HepG2 (cell line): ENCODE data around the gene IGLON5. TPM values are rescaled to one million over a fixed set of nuclear protein-coding genes. Genes with fewer than 3 reads are reported as not detected.

ENCODE experiments used
- ATAD3A ChIP-seq: sonication (generic); formaldehyde crosslinking; IDR thresholded peaks from 2 replicates; pipeline ENCODE4 v1.4.0; 2020; ENCODE audit warnings: missing genetic modification reagents
- CCDC6 ChIP-seq: sonication (generic); formaldehyde crosslinking; IDR thresholded peaks from 2 replicates; pipeline ENCODE4 v1.8.1; 2022; ENCODE audit warnings: mild to moderate bottlenecking, missing genetic modification reagents, moderate library complexity
- FOSL2 ChIP-seq: sonication (generic); formaldehyde crosslinking; IDR thresholded peaks from 2 replicates; pipeline ENCODE4 v1.4.0; 2020; ENCODE audit warnings: missing genetic modification reagents
- IKZF4 ChIP-seq: sonication (generic); formaldehyde crosslinking; IDR thresholded peaks from 2 replicates; pipeline ENCODE4 v1.5.1; 2020; ENCODE audit warnings: borderline replicate concordance, mild to moderate bottlenecking, low read depth, missing genetic modification reagents; ENCODE audit errors: not compliant biosample characterization
- NFYC ChIP-seq: IDR thresholded peaks from 2 replicates; pipeline ENCODE4 v1.6.1; 2016; ENCODE audit warnings: missing genetic modification reagents, missing compliant biosample characterization
- NONO ChIP-seq, 2 experiments: fragments of 450-650 bp in 1 of 2; sonication (generic) in 1 of 2; formaldehyde crosslinking in 1 of 2; IDR thresholded peaks in 1 of 2; conservative IDR thresholded peaks in 1 of 2; 2 replicates each; pipeline versions ENCODE4 v1.6.1 to v1.8.0; 2017 to 2022; ENCODE audit warnings: mild to moderate bottlenecking in 1 of 2, missing genetic modification reagents in 1 of 2, moderate library complexity in 1 of 2
- NPAS2 ChIP-seq: sonication (generic); formaldehyde crosslinking; IDR thresholded peaks from 2 replicates; pipeline ENCODE4 v1.8.0; 2022; ENCODE audit warnings: mild to moderate bottlenecking, missing genetic modification reagents, borderline replicate concordance
- PHF21A ChIP-seq: sonication (generic); formaldehyde crosslinking; IDR thresholded peaks from 2 replicates; pipeline ENCODE4 v1.5.0; 2020; ENCODE audit warnings: mild to moderate bottlenecking, missing genetic modification reagents
- RARA ChIP-seq: IDR thresholded peaks from 2 replicates; pipeline ENCODE4 v1.6.1; 2016; ENCODE audit warnings: missing genetic modification reagents, missing compliant biosample characterization
- REL ChIP-seq: sonication (generic); formaldehyde crosslinking; conservative IDR thresholded peaks from 2 replicates; pipeline ENCODE4 v1.8.0; 2022; ENCODE audit warnings: mild to moderate bottlenecking, missing genetic modification reagents, moderate library complexity
- TCF7 ChIP-seq: sonication (generic); IDR thresholded peaks from 2 replicates; pipeline ENCODE4 v1.6.1; 2016; ENCODE audit warnings: antibody characterized with exemption, low read depth
- ZMYM4 ChIP-seq: sonication (generic); formaldehyde crosslinking; IDR thresholded peaks from 2 replicates; pipeline ENCODE4 v1.8.1; 2023; ENCODE audit warnings: mild to moderate bottlenecking, missing genetic modification reagents
- ZNF232 ChIP-seq: sonication (generic); formaldehyde crosslinking; IDR thresholded peaks from 2 replicates; pipeline ENCODE4 v1.4.0; 2020; ENCODE audit warnings: missing genetic modification reagents, borderline replicate concordance
- ZNF260 ChIP-seq: sonication (generic); formaldehyde crosslinking; IDR thresholded peaks from 2 replicates; pipeline ENCODE4 v1.4.0; 2020; ENCODE audit warnings: missing genetic modification reagents, low read depth, mild to moderate bottlenecking, borderline replicate concordance
- ZNF550 ChIP-seq: sonication (generic); formaldehyde crosslinking; IDR thresholded peaks from 2 replicates; pipeline ENCODE4 v1.4.0; 2020; ENCODE audit warnings: mild to moderate bottlenecking, missing genetic modification reagents, borderline replicate concordance
- ZNF792 ChIP-seq: IDR thresholded peaks from 2 replicates; pipeline ENCODE4 v1.6.1; 2016
- polyA plus RNA-seq, 8 experiments: library from polyadenylated mRNA; depleted of rRNA in 3 of 8; stranded (reverse) in 7 of 8; unstranded in 1 of 8; fragments of >200 nt; fragmentation: Illumina TruSeq in 4 of 8; extraction: Trizol in 4 of 8; gene quantifications; 2 replicates each; pipeline versions ENCODE4 v1.2.1 to v1.2.3, GENCODE V29; 2011 to 2016; ENCODE audit warnings: low read depth in 4 of 8, missing spikeins in 1 of 8, mixed read lengths in 1 of 8; ENCODE audit not compliant: insufficient read depth in 1 of 8
- total RNA-seq, 5 experiments: library from RNA; depleted of rRNA; stranded (reverse); fragments of >200 nt; fragmentation: Illumina TruSeq; extraction: Trizol; gene quantifications; 2 replicates each; pipeline ENCODE4 v1.2.3, GENCODE V29; 2016; ENCODE audit warnings: low read depth in 1 of 5
- TF ChIP-seq, protein P1 (sequence below): sonication (generic); formaldehyde crosslinking; IDR thresholded peaks from 2 replicates; pipeline ENCODE4 v1.5.1; 2020; ENCODE audit warnings: missing genetic modification reagents, mild to moderate bottlenecking, borderline replicate concordance
- TF ChIP-seq, protein P2 (sequence below): sonication (generic); formaldehyde crosslinking; IDR thresholded peaks from 2 replicates; pipeline ENCODE4 v1.9.0; 2022; ENCODE audit warnings: low read depth, missing genetic modification reagents
- TF ChIP-seq, protein P3 (sequence below): sonication (generic); formaldehyde crosslinking; IDR thresholded peaks from 2 replicates; pipeline ENCODE4 v1.5.0; 2020; ENCODE audit warnings: mild to moderate bottlenecking, missing genetic modification reagents, borderline replicate concordance
- TF ChIP-seq, protein P4 (sequence below): IDR thresholded peaks from 2 replicates; pipeline ENCODE4 v1.6.1; 2016
- TF ChIP-seq, protein P5 (sequence below): sonication (generic); formaldehyde crosslinking; IDR thresholded peaks from 2 replicates; pipeline ENCODE4 v1.4.0; 2020; ENCODE audit warnings: missing genetic modification reagents

Gene IGLON5
- total and polyA plus RNA-seq, 2 of the 13 experiments (the other 11 are each of a cell fraction or from before 2014, with no cell fraction given), result 0.04 to 5.7 TPM

DNA sequence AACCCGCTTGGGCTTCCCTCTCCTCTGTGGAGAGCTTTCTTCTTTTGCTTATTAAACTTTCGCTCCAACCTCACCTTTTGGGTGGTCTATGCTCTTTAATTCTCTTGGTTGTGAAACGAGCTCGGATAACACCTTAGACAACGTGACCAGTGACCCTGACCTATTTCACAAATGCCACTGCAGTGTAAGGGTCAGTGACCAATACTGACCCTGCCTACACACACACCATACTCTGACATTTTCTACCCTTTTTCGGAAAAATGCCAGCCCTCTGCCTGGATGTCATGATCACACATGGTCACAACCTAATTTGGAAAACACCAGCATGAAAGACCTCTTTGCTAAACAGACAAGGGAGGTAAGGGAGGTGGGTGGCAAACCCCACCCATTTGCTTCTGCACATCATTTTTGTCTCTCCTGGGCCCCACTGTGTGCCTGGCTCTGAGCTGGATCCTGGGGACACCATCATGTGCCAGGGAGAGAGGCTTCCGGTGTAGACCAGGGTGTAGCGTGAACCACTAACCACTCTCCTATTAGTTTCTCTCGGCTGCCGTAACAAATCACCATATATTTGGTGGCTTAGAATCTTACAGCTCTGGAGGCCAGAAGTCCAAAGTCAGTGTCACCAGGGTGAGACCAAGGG, 44.8 kb downstream of the IGLON5 start (continued):
- TF ChIP-seq, protein P1, sequence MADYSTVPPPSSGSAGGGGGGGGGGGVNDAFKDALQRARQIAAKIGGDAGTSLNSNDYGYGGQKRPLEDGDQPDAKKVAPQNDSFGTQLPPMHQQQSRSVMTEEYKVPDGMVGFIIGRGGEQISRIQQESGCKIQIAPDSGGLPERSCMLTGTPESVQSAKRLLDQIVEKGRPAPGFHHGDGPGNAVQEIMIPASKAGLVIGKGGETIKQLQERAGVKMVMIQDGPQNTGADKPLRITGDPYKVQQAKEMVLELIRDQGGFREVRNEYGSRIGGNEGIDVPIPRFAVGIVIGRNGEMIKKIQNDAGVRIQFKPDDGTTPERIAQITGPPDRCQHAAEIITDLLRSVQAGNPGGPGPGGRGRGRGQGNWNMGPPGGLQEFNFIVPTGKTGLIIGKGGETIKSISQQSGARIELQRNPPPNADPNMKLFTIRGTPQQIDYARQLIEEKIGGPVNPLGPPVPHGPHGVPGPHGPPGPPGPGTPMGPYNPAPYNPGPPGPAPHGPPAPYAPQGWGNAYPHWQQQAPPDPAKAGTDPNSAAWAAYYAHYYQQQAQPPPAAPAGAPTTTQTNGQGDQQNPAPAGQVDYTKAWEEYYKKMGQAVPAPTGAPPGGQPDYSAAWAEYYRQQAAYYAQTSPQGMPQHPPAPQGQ (CRISPR knock-in tag), result no peak
- TF ChIP-seq NFYC (CRISPR knock-in tag) (no peak), ATAD3A (CRISPR knock-in tag) (no peak), ZNF232 (CRISPR knock-in tag) (no peak), CCDC6 (no peak), ZNF260 (CRISPR knock-in tag) (no peak), ZMYM4 (CRISPR knock-in tag) (peak; percentile 60; the same call in 1 of the 2 replicates), REL (no peak), ZNF550 (CRISPR knock-in tag) (no peak), FOSL2 (peak; percentile 80), RARA (peak; percentile 96), ZNF792 (no peak), TCF7 (peak; percentile 60; the same call in 1 of the 2 replicates), IKZF4 (CRISPR knock-in tag) (no peak), PHF21A (CRISPR knock-in tag) (peak; percentile 72; the same call in 1 of the 2 replicates), NPAS2 (CRISPR knock-in tag) (no peak), NONO (IDR thresholded peaks at IDR 0.05) (no peak), NONO (CRISPR knock-in tag; conservative IDR thresholded peaks at IDR 0.05) (0 out of 2 replicates have a peak, but pooled peaks have one; percentile 37)
- TF ChIP-seq, protein P2, sequence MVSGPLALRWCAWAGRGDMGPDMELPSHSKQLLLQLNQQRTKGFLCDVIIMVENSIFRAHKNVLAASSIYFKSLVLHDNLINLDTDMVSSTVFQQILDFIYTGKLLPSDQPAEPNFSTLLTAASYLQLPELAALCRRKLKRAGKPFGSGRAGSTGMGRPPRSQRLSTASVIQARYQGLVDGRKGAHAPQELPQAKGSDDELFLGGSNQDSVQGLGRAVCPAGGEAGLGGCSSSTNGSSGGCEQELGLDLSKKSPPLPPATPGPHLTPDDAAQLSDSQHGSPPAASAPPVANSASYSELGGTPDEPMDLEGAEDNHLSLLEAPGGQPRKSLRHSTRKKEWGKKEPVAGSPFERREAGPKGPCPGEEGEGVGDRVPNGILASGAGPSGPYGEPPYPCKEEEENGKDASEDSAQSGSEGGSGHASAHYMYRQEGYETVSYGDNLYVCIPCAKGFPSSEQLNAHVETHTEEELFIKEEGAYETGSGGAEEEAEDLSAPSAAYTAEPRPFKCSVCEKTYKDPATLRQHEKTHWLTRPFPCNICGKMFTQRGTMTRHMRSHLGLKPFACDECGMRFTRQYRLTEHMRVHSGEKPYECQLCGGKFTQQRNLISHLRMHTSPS, result 0 out of 2 replicates have a peak, but pooled peaks have one; percentile 13
- TF ChIP-seq, protein P3, sequence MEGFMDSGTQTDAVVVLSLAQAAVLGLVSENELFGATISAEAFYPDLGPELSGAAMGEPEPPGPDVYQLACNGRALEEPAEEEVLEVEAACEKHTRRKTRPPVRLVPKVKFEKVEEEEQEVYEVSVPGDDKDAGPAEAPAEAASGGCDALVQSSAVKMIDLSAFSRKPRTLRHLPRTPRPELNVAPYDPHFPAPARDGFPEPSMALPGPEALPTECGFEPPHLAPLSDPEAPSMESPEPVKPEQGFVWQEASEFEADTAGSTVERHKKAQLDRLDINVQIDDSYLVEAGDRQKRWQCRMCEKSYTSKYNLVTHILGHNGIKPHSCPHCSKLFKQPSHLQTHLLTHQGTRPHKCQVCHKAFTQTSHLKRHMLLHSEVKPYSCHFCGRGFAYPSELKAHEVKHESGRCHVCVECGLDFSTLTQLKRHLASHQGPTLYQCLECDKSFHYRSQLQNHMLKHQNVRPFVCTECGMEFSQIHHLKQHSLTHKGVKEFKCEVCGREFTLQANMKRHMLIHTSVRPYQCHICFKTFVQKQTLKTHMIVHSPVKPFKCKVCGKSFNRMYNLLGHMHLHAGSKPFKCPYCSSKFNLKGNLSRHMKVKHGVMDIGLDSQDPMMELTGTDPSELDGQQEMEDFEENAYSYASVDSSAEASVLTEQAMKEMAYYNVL (CRISPR knock-in tag), result peak; percentile 78
- TF ChIP-seq, protein P4, sequence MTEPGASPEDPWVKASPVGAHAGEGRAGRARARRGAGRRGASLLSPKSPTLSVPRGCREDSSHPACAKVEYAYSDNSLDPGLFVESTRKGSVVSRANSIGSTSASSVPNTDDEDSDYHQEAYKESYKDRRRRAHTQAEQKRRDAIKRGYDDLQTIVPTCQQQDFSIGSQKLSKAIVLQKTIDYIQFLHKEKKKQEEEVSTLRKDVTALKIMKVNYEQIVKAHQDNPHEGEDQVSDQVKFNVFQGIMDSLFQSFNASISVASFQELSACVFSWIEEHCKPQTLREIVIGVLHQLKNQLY (CRISPR knock-in tag), result peak; percentile 66
- TF ChIP-seq, protein P5, sequence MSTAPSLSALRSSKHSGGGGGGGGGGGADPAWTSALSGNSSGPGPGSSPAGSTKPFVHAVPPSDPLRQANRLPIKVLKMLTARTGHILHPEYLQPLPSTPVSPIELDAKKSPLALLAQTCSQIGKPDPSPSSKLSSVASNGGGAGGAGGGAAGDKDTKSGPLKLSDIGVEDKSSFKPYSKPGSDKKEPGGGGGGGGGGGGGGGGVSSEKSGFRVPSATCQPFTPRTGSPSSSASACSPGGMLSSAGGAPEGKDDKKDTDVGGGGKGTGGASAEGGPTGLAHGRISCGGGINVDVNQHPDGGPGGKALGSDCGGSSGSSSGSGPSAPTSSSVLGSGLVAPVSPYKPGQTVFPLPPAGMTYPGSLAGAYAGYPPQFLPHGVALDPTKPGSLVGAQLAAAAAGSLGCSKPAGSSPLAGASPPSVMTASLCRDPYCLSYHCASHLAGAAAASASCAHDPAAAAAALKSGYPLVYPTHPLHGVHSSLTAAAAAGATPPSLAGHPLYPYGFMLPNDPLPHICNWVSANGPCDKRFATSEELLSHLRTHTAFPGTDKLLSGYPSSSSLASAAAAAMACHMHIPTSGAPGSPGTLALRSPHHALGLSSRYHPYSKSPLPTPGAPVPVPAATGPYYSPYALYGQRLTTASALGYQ (CRISPR knock-in tag), result no peak
